Esophagus muscularis mucosa (tissue), 2 donors: ENCODE results near the gene B3GNT5.

Experiments used
- POLR2A ChIP-seq: fragments of 450-650 bp; IDR thresholded peaks from one replicate; pipeline ENCODE4 v1.6.1; 2017; ENCODE audit warnings: antibody characterized with exemption, moderate library complexity, mild to moderate bottlenecking, low read depth
- POLR2AphosphoS5 ChIP-seq, 2 donors: sonication (generic); formaldehyde crosslinking; IDR thresholded peaks; one replicate each; pipeline ENCODE4 v1.6.1; 2017; ENCODE audit warnings: antibody characterized with exemption in 2 of 2

DNA sequence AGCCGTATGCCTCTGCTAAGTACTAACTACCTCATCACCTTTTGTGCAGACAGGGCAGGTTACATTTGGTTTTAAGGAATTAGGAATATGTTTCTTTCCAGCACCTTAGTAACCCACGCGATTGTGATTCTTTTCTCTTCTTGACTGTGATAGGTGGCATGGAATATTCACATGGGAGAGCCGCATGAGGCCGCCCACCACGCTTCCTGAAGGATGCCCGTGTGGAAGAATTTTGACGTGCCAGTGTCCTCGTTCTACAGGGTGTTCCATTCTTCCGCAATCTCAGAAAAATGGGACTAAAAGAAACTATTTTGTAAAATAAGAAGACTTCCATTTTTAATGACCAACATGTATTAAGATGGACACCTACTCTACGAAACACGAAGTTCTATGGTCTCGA, 16.3 kb downstream of the B3GNT5 start:
- TF ChIP-seq POLR2AphosphoS5 (IDR thresholded peaks at IDR 0.05): no peak
- no peak for TF ChIP-seq POLR2A
